ENCODE results near the gene PSMD13. TPM values are rescaled to one million over a fixed set of nuclear protein-coding genes. Genes with fewer than 3 reads are reported as not detected.

The PSMD13 gene
- total and polyA plus RNA-seq, 2 of the 13 experiments (the other 11 are each of a cell fraction or from before 2014, with no cell fraction given), result 83.0 to 117 TPM

DNA sequence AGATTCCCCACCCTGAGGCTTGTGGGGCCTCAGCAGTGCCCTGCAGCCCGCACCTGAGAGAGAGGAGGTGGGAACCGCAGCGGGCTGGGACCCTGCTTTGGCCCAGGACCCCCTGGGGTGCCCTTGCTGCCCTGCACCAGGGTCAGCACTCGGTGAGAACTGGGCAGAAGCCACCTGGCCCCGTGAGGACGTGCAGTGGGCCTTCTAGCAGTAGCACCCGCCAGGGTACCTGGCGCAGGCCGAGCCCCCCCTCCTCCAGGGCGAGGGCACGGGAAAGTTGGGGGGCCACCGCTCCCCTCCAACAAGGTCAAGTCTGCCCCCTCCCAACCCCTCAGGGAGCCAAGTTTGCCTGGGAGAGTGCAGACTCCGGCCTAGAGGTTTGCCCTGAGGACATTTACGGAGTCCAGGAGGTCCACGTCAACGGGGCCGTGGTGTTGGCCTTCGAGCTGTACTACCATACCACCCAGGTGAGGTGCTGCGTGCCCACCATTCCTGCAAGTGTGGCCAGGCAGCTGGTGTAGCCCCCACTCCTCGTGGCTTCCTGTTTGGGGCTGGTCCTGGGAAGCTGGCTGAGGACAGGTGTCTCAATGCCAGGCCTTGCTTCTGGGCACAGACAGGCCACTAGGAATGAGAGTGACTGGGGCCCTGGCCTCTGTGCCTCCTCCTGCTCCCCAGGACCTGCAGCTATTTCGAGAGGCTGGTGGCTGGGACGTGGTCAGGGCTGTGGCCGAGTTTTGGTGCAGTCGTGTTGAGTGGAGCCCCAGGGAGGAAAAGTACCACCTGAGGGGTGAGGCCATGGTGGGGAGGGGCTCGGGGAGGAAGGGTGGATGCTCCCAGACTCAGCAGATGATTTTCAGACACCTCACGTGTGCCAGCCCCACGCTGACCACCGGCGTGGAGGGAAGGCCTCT lies 55.7 kb downstream of the PSMD13 start (continued):
- TF ChIP-seq, protein P1, sequence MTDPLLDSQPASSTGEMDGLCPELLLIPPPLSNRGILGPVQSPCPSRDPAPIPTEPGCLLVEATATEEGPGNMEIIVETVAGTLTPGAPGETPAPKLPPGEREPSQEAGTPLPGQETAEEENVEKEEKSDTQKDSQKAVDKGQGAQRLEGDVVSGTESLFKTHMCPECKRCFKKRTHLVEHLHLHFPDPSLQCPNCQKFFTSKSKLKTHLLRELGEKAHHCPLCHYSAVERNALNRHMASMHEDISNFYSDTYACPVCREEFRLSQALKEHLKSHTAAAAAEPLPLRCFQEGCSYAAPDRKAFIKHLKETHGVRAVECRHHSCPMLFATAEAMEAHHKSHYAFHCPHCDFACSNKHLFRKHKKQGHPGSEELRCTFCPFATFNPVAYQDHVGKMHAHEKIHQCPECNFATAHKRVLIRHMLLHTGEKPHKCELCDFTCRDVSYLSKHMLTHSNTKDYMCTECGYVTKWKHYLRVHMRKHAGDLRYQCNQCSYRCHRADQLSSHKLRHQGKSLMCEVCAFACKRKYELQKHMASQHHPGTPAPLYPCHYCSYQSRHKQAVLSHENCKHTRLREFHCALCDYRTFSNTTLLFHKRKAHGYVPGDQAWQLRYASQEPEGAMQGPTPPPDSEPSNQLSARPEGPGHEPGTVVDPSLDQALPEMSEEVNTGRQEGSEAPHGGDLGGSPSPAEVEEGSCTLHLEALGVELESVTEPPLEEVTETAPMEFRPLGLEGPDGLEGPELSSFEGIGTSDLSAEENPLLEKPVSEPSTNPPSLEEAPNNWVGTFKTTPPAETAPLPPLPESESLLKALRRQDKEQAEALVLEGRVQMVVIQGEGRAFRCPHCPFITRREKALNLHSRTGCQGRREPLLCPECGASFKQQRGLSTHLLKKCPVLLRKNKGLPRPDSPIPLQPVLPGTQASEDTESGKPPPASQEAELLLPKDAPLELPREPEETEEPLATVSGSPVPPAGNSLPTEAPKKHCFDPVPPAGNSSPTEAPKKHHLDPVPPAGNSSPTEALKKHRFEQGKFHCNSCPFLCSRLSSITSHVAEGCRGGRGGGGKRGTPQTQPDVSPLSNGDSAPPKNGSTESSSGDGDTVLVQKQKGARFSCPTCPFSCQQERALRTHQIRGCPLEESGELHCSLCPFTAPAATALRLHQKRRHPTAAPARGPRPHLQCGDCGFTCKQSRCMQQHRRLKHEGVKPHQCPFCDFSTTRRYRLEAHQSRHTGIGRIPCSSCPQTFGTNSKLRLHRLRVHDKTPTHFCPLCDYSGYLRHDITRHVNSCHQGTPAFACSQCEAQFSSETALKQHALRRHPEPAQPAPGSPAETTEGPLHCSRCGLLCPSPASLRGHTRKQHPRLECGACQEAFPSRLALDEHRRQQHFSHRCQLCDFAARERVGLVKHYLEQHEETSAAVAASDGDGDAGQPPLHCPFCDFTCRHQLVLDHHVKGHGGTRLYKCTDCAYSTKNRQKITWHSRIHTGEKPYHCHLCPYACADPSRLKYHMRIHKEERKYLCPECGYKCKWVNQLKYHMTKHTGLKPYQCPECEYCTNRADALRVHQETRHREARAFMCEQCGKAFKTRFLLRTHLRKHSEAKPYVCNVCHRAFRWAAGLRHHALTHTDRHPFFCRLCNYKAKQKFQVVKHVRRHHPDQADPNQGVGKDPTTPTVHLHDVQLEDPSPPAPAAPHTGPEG (CRISPR knock-in tag; IDR thresholded peaks at IDR 0.05), result no peak
- TF ChIP-seq, protein P2, sequence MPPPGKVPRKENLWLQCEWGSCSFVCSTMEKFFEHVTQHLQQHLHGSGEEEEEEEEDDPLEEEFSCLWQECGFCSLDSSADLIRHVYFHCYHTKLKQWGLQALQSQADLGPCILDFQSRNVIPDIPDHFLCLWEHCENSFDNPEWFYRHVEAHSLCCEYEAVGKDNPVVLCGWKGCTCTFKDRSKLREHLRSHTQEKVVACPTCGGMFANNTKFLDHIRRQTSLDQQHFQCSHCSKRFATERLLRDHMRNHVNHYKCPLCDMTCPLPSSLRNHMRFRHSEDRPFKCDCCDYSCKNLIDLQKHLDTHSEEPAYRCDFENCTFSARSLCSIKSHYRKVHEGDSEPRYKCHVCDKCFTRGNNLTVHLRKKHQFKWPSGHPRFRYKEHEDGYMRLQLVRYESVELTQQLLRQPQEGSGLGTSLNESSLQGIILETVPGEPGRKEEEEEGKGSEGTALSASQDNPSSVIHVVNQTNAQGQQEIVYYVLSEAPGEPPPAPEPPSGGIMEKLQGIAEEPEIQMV (CRISPR knock-in tag; IDR thresholded peaks at IDR 0.05; ENCODE audit: low read depth), result no peak
- TF ChIP-seq GTF3A (CRISPR knock-in tag; conservative IDR thresholded peaks at IDR 0.05) (no peak), ZNF782 (CRISPR knock-in tag; IDR thresholded peaks at IDR 0.05; ENCODE audit: borderline replicate concordance) (no peak)
- TF ChIP-seq, protein P3, sequence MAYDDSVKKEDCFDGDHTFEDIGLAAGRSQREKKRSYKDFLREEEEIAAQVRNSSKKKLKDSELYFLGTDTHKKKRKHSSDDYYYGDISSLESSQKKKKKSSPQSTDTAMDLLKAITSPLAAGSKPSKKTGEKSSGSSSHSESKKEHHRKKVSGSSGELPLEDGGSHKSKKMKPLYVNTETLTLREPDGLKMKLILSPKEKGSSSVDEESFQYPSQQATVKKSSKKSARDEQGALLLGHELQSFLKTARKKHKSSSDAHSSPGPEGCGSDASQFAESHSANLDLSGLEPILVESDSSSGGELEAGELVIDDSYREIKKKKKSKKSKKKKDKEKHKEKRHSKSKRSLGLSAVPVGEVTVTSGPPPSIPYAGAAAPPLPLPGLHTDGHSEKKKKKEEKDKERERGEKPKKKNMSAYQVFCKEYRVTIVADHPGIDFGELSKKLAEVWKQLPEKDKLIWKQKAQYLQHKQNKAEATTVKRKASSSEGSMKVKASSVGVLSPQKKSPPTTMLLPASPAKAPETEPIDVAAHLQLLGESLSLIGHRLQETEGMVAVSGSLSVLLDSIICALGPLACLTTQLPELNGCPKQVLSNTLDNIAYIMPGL (CRISPR knock-in tag; IDR thresholded peaks at IDR 0.05; ENCODE audit: borderline replicate concordance in 1 of 2, low read depth in 1 of 2), result no peak
- TF ChIP-seq, protein P4, sequence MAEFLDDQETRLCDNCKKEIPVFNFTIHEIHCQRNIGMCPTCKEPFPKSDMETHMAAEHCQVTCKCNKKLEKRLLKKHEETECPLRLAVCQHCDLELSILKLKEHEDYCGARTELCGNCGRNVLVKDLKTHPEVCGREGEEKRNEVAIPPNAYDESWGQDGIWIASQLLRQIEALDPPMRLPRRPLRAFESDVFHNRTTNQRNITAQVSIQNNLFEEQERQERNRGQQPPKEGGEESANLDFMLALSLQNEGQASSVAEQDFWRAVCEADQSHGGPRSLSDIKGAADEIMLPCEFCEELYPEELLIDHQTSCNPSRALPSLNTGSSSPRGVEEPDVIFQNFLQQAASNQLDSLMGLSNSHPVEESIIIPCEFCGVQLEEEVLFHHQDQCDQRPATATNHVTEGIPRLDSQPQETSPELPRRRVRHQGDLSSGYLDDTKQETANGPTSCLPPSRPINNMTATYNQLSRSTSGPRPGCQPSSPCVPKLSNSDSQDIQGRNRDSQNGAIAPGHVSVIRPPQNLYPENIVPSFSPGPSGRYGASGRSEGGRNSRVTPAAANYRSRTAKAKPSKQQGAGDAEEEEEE (CRISPR knock-in tag; IDR thresholded peaks at IDR 0.05; ENCODE audit: borderline replicate concordance), result no peak

Data from HepG2 (cell line).